ENCODE results near the gene PAM.

DNA sequence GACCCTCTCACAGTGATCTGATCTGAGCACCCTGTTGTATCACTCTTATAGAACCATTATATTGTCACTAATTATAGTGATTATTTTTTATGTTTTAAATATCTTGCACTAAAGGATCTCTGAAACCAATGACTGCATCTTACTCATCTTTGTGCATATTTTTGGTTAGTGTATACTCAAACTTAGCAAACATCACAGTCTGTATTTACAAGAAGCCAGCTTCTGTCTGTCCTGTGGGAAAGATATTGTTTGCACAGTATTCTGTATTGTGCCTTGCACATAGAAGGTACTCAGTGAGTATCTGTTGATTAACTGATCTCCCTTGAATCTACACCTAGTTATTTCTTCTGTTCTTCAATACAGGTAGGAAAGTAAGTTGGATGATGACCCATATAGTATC lies 131.5 kb downstream of the PAM start:
- TF ChIP-seq CTCF (IDR thresholded peaks at IDR 0.05; ENCODE audit: low read length), result no peak
- TF ChIP-seq EZH2 (optimal IDR thresholded peaks at IDR 0.05; ENCODE audit: low read depth, low read length), result no peak
- no peak for TF ChIP-seq EZH2phosphoT487 (IDR thresholded peaks at IDR 0.05; ENCODE audit: low read length)

Measured in MM.1S (cell line).